GM12878 (cell line): ENCODE data around the gene RAP1A.

Experiments
- BMI1 ChIP-seq: fragments of 450-650 bp; IDR thresholded peaks from 2 replicates; pipeline ENCODE4 v1.6.1; 2016; ENCODE audit warnings: mild to moderate bottlenecking, moderate library complexity, borderline replicate concordance
- TAF1 ChIP-seq: IDR thresholded peaks from 2 replicates; pipeline ENCODE4 v1.6.1; 2011; ENCODE audit warnings: mild to moderate bottlenecking, low read depth, low read length, borderline replicate concordance
- ZZZ3 ChIP-seq: IDR thresholded peaks from 2 replicates; pipeline ENCODE4 v1.6.1; 2011; ENCODE audit warnings: low read depth; ENCODE audit not compliant: control insufficient read depth, insufficient read length

- TF ChIP-seq ZZZ3 = no peak
- TF ChIP-seq TAF1 = no peak
- TF ChIP-seq BMI1 = no peak
Observed at GRCh38 chr1:111720977-111721786, 101.6 kb downstream of the RAP1A start.
